Motor neuron (in vitro differentiated cells): Measurements from ENCODE around the gene TBC1D21. TPM values are rescaled to one million over a fixed set of nuclear protein-coding genes. Genes with fewer than 3 reads are reported as not detected.

Experiments
- ATAC-seq, 8 experiments: fragments of 200-7000 bp; cut with Tn5 transposase; replicated peaks in 6 of 8; 2 replicates each; pipeline ENCODE4 v1.8.0; 2021; ENCODE audit warnings: mild to moderate bottlenecking in 8 of 8, moderate library complexity in 8 of 8
- H3K27ac ChIP-seq, 2 donors: fragments of 250-450 bp; sonication (Bioruptor Pico); 2 replicates each; pipeline ENCODE4 v1.9.0; 2021; ENCODE audit warnings: antibody characterized with exemption in 2 of 2, mild to moderate bottlenecking in 2 of 2, moderate library complexity in 1 of 2
- H3K4me1 ChIP-seq, 2 donors: fragments of 250-450 bp; sonication (Bioruptor Pico); replicated peaks in 1 of 2; 2 replicates each; pipeline ENCODE4 v1.6.1; 2021; ENCODE audit warnings: antibody characterized with exemption in 2 of 2, mild to moderate bottlenecking in 2 of 2, moderate library complexity in 1 of 2
- H3K4me3 ChIP-seq, 5 donors: fragments of 250-450 bp; sonication (Bioruptor Pico); 2 replicates each; pipeline ENCODE4 v1.9.0; 2021; ENCODE audit warnings: antibody characterized with exemption in 5 of 5, mild to moderate bottlenecking in 5 of 5, moderate library complexity in 4 of 5
- WGBS, 10 experiments: fragments of 450-650 bp; shearing (Covaris generic); methylation state at CpG; one replicate each; pipeline ENCODE4 v1.0.0; 2022; 5-methylcytosine and 5-hydroxymethylcytosine counted together
- in situ Hi-C, 9 experiments: fragments of 400-800 bp; cut with MboI; loops; one replicate each; pipeline ENCODE4 v1.15.0; 2021; ENCODE audit warnings: low sequenced_read_pairs in 9 of 9, low pct_unique_long_range_greater_than_20kb in 2 of 9; ENCODE audit not compliant: unreplicated experiment in 9 of 9
- total RNA-seq, 8 experiments: library from RNA; unstranded; fragments of 300-600 nt; gene quantifications; 2 replicates each; pipeline versions ENCODE4 v1.2.3 to v1.2.4, GENCODE V29; 2022

Gene TBC1D21, protein sequence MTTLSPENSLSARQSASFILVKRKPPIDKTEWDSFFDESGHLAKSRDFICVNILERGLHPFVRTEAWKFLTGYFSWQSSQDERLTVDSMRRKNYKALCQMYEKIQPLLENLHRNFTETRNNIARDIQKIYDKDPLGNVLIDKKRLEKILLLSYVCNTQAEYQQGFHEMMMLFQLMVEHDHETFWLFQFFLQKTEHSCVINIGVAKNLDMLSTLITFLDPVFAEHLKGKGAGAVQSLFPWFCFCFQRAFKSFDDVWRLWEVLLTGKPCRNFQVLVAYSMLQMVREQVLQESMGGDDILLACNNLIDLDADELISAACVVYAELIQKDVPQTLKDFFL
- not detected for total RNA-seq

DNA sequence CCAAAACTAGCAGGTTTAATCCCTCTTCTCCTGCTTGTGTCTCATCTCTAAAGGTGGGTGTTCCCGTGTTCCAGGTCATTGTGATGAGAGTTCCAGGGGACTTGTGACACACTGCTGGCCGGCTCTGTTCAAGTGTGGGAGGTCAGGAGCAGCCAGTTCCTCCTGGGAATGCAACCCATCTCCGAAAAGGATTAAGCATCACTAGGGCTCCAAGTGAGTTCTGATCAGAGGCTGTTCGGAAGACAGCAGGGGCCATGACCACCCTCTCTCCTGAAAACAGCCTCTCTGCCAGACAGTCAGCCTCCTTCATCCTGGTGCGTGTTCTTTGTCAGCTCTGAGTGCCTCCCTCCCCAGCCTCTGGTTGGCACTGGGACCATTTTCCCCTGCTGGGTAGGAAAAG is at the start of gene TBC1D21:
TSS of gene TBC1D21 (plus strand) at position 109 of the 400 bp plus-strand sequence. CDS start at position 255, 146 bp downstream.
- Histone ChIP-seq H3K4me1 (peaks cover 0 to 9% of the 10 kb centered on the region in 2 donors), H3K27ac (no peak within 1 kb of the TSS), H3K4me3 (no peak within 1 kb of the TSS)
- 0 to 83% (median 67%) methylated on average over 1 to 4 of the region's 5 CpGs for WGBS, 10 experiments
- in situ Hi-C loops, result no loop called here
- ATAC-seq, result no peak

DNA sequence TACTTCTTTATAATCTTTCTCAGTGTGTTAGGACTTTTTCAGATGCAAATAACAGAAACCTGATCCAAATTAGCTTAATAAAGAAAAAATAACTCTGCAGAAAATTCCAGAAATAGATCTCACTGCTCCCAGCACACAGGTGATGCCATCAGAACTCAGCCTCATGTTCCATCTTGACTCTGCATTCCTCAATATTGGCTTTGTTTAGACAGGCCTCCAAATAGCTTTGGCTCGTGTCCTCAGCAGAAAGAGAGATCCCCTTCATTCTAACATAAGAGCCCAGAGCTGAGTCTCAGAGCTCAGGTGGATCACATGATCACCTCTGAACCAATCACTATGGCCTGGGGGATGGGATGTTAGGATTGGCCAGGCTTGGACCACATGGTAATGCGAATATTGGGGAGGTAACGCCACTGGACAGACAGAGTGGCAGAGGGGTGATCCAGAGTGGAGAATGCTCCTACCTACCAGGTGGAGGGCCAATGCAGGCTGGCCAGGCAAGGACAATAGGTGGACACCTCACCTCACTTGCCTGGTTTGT is 46.6 kb upstream of the TBC1D21 start:
- Histone ChIP-seq H3K4me3 (no peak overlapping the region), H3K4me1 (peaks cover 9 to 11% of the 10 kb centered on the region in 2 donors), H3K27ac (no peak overlapping the region)
- in situ Hi-C loops, result no loop called here
- WGBS, 10 experiments, result 0 to 73% (median 60%) methylated on average over 1 to 2 of the region's 3 CpGs; no CpG with 5 or more reads in 3 of the 10 experiments
- no peak for ATAC-seq

DNA sequence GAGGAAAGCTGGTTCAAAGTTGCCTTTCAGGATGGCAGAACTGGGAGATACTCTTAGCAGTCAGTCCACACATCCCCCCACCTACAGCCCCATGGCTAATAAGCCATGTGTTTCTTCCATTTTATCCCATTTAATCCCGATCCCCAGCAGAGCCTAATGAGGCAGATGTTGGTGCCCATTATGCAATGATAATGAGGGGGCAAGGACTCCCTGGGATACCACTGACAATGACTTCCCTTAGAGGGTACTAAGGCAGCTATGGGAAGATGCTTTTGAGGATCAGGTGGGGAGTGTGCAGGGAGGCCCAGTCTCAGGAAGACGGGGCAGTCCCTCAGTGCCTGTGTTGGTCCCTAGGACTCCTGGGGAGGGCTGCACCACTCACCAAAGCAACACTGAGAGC is 43.8 kb upstream of the TBC1D21 start:
- Histone ChIP-seq H3K27ac (no peak overlapping the region), H3K4me3 (no peak overlapping the region), H3K4me1 (no peaks in the 10 kb centered on the region)
- in situ Hi-C loops, result no loop called here
- no peak for ATAC-seq
- WGBS, 10 experiments, result 40 to 80% (median 67%) methylated on average over 1 of the region's 2 CpGs; no CpG with 5 or more reads in 7 of the 10 experiments

DNA sequence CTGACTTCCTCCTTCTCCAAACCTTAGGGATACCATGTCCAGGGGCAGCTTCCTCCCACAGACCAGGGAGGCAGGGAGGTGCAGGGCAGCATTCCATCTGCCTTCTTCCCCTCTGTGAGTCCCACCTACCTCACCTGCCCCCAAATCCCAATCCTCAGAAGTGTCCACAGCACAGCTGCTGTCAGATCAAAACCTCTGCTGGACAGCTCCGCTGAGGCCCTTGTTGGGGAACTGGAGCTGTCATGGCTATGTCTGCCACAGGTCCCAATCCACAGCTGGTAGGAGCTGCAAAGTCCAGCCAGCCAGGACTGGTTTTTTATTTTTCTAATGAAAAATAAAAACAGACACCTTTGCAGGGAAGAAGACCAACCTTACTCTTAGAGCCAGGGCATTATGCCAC is 40.7 kb upstream of the TBC1D21 start:
- WGBS, 10 experiments, result 40 to 60% methylated on average over 1 of the region's 1 CpG; no CpG with 5 or more reads in 8 of the 10 experiments
- Histone ChIP-seq H3K4me3 (no peak overlapping the region), H3K27ac (no peak overlapping the region), H3K4me1 (no peaks in the 10 kb centered on the region)
- in situ Hi-C loops, result no loop called here
- ATAC-seq, result no peak

DNA sequence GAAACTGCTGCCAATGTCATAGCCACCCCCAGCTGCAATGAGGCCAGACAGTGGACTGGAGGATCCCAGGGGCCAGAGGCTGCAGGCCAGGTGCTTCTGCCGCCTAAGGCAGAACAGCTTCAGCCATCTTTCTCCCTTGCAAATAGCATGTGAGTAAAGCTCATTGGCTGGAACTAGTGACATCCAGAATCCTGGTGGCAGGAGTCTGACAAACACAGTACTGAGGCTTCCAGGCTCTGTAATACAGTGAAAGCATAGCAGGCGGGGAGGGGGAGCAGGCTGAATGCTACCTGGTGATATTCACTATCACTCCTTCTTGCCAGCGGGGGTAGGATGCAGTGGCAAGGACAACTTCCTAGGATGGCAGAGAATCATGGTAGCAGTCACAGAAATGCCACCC is 36.5 kb upstream of the TBC1D21 start:
- peak in 4 of 8 experiments; percentile 36 to 57 (median 46) for ATAC-seq
- no peak overlapping the region for H3K4me3 ChIP-seq
- no peak overlapping the region for H3K27ac ChIP-seq
- peaks cover 5 to 11% of the 10 kb centered on the region in 2 donors for H3K4me1 ChIP-seq
- 18 to 100% (median 72%) methylated on average over 1 to 2 of the region's 3 CpGs; no CpG with 5 or more reads in 3 of the 10 experiments for whole genome bisulfite sequencing, 10 experiments
- in situ Hi-C loops, result no loop called here

DNA sequence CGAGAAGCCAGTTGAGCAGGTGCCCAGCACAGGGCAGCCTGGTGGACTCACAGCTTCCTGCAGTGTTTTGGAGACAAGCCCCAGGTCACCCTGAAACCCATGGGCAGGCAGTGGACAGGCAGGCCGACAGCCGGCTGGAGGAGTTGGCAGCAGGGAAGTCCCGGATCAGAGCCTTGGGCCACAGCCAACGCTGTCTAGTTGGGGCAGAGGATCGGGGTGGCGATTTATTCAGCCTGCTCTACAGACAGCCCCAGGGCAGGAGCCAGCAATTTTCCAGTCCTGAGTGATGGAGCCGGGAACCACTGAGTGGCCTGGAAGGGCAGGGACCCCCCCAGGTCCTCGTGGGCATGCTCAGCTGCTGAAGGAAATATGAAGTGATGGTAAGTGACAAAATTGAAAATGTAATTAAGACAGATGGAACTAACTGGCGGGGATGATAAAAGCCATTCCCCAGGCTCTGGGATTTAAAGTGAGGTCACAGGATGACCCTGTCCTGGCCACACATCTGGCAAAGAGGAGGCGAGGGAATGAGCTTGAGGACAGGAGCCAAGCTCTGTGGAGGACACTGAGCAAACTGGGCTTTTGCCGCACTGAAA is 34.4 kb upstream of the TBC1D21 start:
- peak; percentile 18 to 78 (median 49) for ATAC-seq

DNA sequence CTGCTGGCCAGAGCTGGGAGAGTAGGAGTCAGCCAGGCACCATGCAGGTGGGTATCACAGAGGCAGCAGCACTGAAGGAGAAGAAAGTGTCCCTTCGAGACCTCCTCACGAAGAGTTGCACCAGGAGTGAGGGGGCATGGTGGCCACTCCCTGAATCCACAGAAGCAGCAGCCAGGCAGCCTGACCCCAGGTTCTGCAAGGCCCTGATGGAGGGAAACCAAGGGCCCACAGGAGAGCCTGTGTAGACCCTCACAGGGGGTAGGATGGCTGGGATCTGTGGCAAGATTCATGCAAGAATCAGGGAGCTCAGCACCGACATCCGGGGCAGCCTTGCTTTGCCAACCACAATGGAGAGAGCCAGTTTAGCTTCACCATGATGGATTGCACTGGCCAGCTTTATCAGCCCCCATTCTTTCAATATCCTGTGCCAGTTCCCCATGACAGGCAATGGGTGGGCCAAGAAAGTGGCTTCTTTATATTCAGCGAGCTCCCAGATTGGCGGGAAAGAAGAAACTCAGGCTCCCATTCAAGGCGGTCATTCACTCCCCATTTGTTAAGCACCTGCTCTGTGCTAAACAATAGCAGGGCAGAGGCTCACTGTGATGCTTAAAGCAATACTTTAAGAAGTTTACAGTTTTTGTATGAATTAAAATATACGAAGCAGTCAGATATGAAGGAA is 33.5 kb upstream of the TBC1D21 start:
- ATAC-seq, result no peak
- Histone ChIP-seq H3K27ac (no peak overlapping the region), H3K4me1 (peaks cover 5 to 14% of the 10 kb centered on the region in 2 donors), H3K4me3 (no peak overlapping the region)
- whole genome bisulfite sequencing, 10 experiments, result 14 to 100% (median 64%) methylated on average over 1 to 3 of the region's 8 CpGs; no CpG with 5 or more reads in 2 of the 10 experiments
- in situ Hi-C loops, result no loop called here

More for the DNA sequence above, 34.4 kb upstream of the TBC1D21 start:
- Histone ChIP-seq H3K27ac (no peak overlapping the region), H3K4me3 (no peak overlapping the region), H3K4me1 (peaks cover 5 to 14% of the 10 kb centered on the region in 2 donors)
- 0 to 64% (median 39%) methylated on average over 1 to 9 of the region's 12 CpGs; no CpG with 5 or more reads in 2 of the 10 experiments for WGBS, 10 experiments
- in situ Hi-C loops, result no loop called here

DNA sequence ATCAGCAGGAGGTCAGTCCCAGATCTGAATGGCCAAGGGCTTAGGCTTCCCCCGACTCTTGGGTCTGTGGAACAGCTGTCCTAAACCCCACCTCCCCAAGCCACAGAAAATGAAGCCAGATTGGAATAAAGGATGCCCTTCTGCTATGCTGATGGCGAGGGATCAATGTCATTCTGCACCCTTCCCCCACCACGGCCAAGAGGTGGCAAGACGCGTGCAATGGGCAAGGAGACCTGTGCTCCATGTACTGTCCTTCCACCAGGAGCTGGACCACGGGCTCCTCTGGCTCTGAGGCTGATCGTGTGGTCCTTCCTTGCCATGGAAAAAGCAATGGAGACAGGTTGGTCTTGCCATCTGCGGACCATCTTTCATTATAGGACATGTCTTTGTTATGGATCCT is 32.6 kb upstream of the TBC1D21 start:
- Histone ChIP-seq H3K4me1 (peaks cover 5 to 14% of the 10 kb centered on the region in 2 donors), H3K27ac (no peak overlapping the region), H3K4me3 (no peak overlapping the region)
- in situ Hi-C loops, result no loop called here
- no peak for ATAC-seq
- WGBS, 10 experiments, result 0 to 100% (median 60%) methylated on average over 1 to 3 of the region's 8 CpGs; no CpG with 5 or more reads in 3 of the 10 experiments

DNA sequence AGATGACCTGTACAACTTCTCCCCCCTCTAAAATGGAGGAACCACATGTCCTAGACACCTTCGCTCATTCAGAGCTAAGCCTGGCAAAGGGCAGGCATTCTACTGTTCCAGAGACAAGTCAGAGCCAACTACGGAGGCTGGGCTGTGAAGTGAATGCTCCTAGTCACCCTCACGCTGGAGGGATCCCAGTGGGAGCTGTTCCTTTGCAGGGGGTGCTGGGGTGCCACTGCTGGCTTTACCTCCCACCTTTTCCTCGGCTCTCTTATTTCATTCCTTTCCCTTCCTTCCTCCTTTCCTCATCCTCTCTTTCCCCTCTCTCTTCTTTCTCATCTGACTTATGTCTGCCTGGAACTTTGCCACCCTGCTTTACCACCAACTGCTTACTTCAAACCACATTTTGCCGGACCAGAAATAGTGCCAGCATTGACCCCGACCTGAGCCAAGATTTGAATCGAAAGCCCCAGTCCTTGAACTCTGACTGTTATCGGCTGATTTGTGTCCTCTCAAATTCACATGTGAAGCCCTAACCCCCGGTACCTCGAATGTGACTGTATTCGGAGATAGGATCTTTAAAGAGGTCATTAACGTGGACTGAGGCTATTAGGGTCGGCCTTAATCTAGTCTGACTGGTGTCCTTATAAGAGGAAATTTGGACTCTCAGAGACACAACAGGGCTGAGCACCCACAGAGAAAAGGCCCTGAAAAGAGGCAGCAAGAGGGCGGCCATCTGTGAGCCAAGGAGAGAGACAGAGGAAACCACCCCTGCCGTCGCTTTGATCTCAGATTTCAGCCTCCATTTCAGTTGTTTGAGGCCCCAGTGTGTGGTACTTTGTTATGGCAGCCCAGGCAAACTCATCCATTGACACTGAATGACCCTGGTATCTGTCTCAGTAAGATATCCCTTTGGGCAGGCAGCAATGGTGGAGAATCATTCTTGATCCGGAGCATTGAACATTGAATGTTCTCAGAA is 31.3 kb upstream of the TBC1D21 start:
- no peak overlapping the region for H3K27ac ChIP-seq
- no peak overlapping the region for H3K4me3 ChIP-seq
- H3K4me1 ChIP-seq, result peaks cover 5 to 14% of the 10 kb centered on the region in 2 donors
- no peak for ATAC-seq
- in situ Hi-C loops, result no loop called here
- 15 to 84% (median 70%) methylated on average over 1 to 14 of the region's 17 CpGs for WGBS, 10 experiments

DNA sequence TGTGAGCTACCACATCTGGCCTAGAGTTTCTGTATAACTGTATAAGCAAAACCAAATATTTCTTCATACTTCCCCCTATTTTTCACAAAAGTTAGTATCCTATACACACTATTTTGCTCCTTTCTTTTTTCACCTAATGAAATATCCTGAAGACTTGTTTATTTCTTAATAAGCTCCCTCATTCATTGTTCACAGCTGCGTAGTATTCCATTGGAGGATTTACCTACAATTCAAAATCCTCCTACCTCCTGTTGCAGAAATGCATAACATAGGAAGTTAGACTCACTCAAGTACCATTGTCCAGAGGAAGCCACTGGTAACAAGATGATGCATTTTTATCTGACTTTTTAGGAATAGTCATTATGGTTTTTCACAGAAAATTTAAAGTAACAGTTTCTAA is 29.6 kb upstream of the TBC1D21 start:
- Histone ChIP-seq H3K4me3 (no peak overlapping the region), H3K27ac (no peak overlapping the region), H3K4me1 (peaks cover 3 to 14% of the 10 kb centered on the region in 2 donors)
- in situ Hi-C loops, result no loop called here
- no peak for ATAC-seq
- WGBS, 10 experiments, result 50 to 100% (median 95%) methylated on average over 1 of the region's 1 CpG; no CpG with 5 or more reads in 2 of the 10 experiments

DNA sequence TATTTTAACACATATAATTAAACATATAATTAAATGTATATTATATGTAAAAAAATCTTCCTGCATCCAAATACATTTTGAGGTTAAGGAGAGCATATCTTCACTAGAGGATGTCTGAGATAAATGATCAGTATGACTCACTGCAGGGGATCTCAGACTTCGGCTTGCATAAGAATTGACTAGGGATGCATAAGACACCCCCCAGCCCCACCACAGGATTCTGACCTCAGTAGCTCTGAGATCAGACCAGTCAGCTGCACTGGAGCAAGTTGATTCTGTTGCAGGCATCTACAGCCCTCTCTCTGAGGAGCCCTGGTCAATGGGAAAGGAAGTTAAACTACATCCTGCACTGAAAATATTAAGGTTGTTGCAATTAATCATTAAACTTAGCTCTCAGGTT is 29.0 kb upstream of the TBC1D21 start:
- no peak overlapping the region for H3K4me3 ChIP-seq
- in situ Hi-C loops, result no loop called here
- H3K27ac ChIP-seq, result no peak overlapping the region
- H3K4me1 ChIP-seq, result peaks cover 2 to 11% of the 10 kb centered on the region in 2 donors
- WGBS, 10 experiments, result 0 to 67% (median 20%) methylated on average over 1 of the region's 1 CpG; no CpG with 5 or more reads in 3 of the 10 experiments
- ATAC-seq, result peak in 5 of 8 experiments; percentile 83 to 94 (median 91)

DNA sequence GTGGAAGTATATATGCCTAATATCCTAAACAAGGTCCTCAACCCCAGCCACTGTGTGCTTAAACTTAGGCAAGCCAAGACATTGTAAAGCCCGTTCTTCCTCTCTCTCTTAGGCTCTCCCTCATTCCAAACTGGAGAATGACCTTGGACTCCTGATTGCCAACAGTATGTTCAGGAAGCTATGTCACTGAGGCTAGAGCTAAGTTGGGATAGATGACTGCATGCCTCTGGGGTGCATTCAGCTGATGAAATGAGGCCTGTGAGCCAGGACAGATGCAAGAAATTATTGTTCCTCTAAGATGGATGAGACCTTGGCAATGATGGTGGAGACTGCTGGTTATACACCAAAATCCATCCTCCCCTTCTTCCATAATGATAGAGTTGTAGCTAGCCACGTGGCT is 27.9 kb upstream of the TBC1D21 start:
- Histone ChIP-seq H3K4me1 (peaks cover 2 to 11% of the 10 kb centered on the region in 2 donors), H3K4me3 (no peak overlapping the region), H3K27ac (no peak overlapping the region)
- 0 to 80% (median 13%) methylated on average over 1 to 2 of the region's 2 CpGs; no CpG with 5 or more reads in 4 of the 10 experiments for WGBS, 10 experiments
- in situ Hi-C loops, result no loop called here
- ATAC-seq, result peak in 1 of 8 experiments; percentile 42
